T-helper 1 cell treated with Interleukin-12 subunit alpha and Interleukin-12 subunit beta and Interleukin-4 antibody, amounts not matched to agents 30 ng/mL and 1 ng/mL, for 36 hours (primary cell): ENCODE data around the gene RNPEPL1. TPM values are rescaled to one million over a fixed set of nuclear protein-coding genes. Genes with fewer than 3 reads are reported as not detected.
"Not testable (repeated sequence)": the region's sequence is repeated elsewhere in the genome, so short reads cannot be mapped to it uniquely, and the experiment has no call there.

Experiments used
- intact Hi-C: fragments of 100-400 bp; cut with micrococcal nuclease; formaldehyde crosslinking; loops from one replicate; pipeline ENCODE4 v1.15.1; 2024
- total RNA-seq: library from RNA; stranded (reverse); gene quantifications from 2 replicates; pipeline ENCODE4 v1.2.3, GENCODE V29; 2022

Gene RNPEPL1
- total RNA-seq = 115 and 121 TPM in 2 replicates

GRCh38 chr2:240567872-240568677, at the start of gene RNPEPL1:
TSS of gene RNPEPL1 (plus strand) at chr2:240568484. CDS start at chr2:240568587, 103 bp downstream.
- intact Hi-C loops = loop anchor here (2.0 to 10.0 kb wide), 5 partner anchors 133 to 1283 kb away; partner anchors contain the start of genes COPS9, FARP2, GPC1 and NDUFA10

- intact Hi-C loops = no loop called here
These were observed 49.3 kb upstream of the RNPEPL1 start for GRCh38 chr2:240518981-240519380.

- intact Hi-C loops = no loop called here
These were observed 48.7 kb upstream of the RNPEPL1 start for GRCh38 chr2:240519396-240520129.

GRCh38 chr2:240520130-240520973, 47.9 kb upstream of the RNPEPL1 start:
- intact Hi-C loops = no loop called here

GRCh38 chr2:240520974-240521350, 47.3 kb upstream of the RNPEPL1 start:
- intact Hi-C loops = no loop called here

GRCh38 chr2:240521885-240522284, 46.4 kb upstream of the RNPEPL1 start:
- intact Hi-C loops = not testable (repeated sequence)

GRCh38 chr2:240522406-240522805, 45.9 kb upstream of the RNPEPL1 start:
- intact Hi-C loops = no loop called here

- intact Hi-C loops = no loop called here
These were observed 44.6 kb upstream of the RNPEPL1 start for GRCh38 chr2:240523451-240524281.

GRCh38 chr2:240524963-240525718, 43.1 kb upstream of the RNPEPL1 start:
- intact Hi-C loops = no loop called here

- intact Hi-C loops = no loop called here
These were observed 42.5 kb upstream of the RNPEPL1 start for GRCh38 chr2:240525802-240526201.

GRCh38 chr2:240526521-240526920, 41.8 kb upstream of the RNPEPL1 start:
- intact Hi-C loops = no loop called here

- intact Hi-C loops = no loop called here
These were observed 41.0 kb upstream of the RNPEPL1 start for GRCh38 chr2:240527153-240527750.

- intact Hi-C loops = no loop called here
These were observed 39.8 kb upstream of the RNPEPL1 start for GRCh38 chr2:240528406-240529040.

- intact Hi-C loops = no loop called here
These were observed 38.8 kb upstream of the RNPEPL1 start for GRCh38 chr2:240529344-240529999.

GRCh38 chr2:240530181-240530580, 38.1 kb upstream of the RNPEPL1 start:
- intact Hi-C loops = no loop called here

- intact Hi-C loops = no loop called here
These were observed 37.2 kb upstream of the RNPEPL1 start for GRCh38 chr2:240531038-240531437.

- intact Hi-C loops = no loop called here
These were observed 36.1 kb upstream of the RNPEPL1 start for GRCh38 chr2:240532031-240532775.
